HCT116 (cell line): ENCODE data around the gene CLIC3. TPM values are rescaled to one million over a fixed set of nuclear protein-coding genes. Genes with fewer than 3 reads are reported as not detected.

ENCODE experiments used
- ATAC-seq: fragments of 200-7000 bp; cut with Tn5 transposase; 2 replicates; pipeline ENCODE4 v1.9.1; 2020; ENCODE audit warnings: mild to moderate bottlenecking, moderate library complexity
- BruUV-seq: library from RNA; stranded (reverse); fragments of 400-500 nt; replicated peaks from 2 replicates; lab custom pipeline; 2021; lab: Mats Ljungman, UMichigan
- CTCF ChIA-PET: fragments of 300-600 bp; sonication (Branson Sonifier 250); formaldehyde crosslinking; loops from one replicate; lab custom pipeline; 2021; ENCODE audit warnings: antibody characterized with exemption; lab: Charles Lee
- POLR2A ChIA-PET: fragments of 300-600, 350-600 bp; sonication (Branson Sonifier 250); formaldehyde crosslinking; loops from one replicate; lab custom pipeline; 2021; ENCODE audit warnings: antibody characterized with exemption; lab: Charles Lee
- RAD21 ChIA-PET, 2 experiments: fragments of 300-600 bp; sonication (Branson Sonifier 250); formaldehyde crosslinking; loops; one replicate each; lab custom pipeline; 2023; ENCODE audit warnings: low total read pairs in 2 of 2; ENCODE audit not compliant: uncharacterized antibody in 2 of 2, unreplicated experiment in 2 of 2, low non-redundant PET in 1 of 2; lab: Charles Lee
- DNase-seq: peaks from one replicate; pipeline ENCODE4 v3.0.0-alpha.2; 2010; ENCODE audit warnings: low read depth, low spot score
- H2AFZ ChIP-seq: fragments of 200-600 bp; shearing (Covaris generic), sonication (generic); 2 replicates; pipeline ENCODE4 v1.6.1; 2017; ENCODE audit warnings: low read depth, mixed run types, mixed read lengths, antibody characterized with exemption, low read length; ENCODE audit not compliant: poor library complexity, severe bottlenecking
- H3K27ac ChIP-seq: 2 replicates; pipeline ENCODE4 v1.5.1; 2012; ENCODE audit warnings: low read depth, low read length
- H3K27me3 ChIP-seq: fragments of 200-600 bp; sonication (generic); 2 replicates; pipeline ENCODE4 v1.6.1; 2016; ENCODE audit warnings: mixed run types, low read length, mixed read lengths; ENCODE audit not compliant: insufficient read depth
- H3K36me3 ChIP-seq, 2 experiments: fragments of 200-500 bp in 1 of 2; fragments of 200-600 bp in 1 of 2; sonication (Bioruptor generic) in 1 of 2; sonication (generic) in 1 of 2; 2 replicates each; pipeline versions ENCODE4 v1.5.1 to v1.6.1; 2014 to 2016; ENCODE audit warnings: low read length in 2 of 2, inconsistent platforms in 1 of 2, mixed read lengths in 1 of 2, mixed run types in 1 of 2; ENCODE audit not compliant: insufficient read depth in 2 of 2, control insufficient read depth in 1 of 2
- H3K4me1 ChIP-seq, 2 experiments: fragments of 200-600 bp in 1 of 2; sonication (generic) in 1 of 2; 2 replicates each; pipeline versions ENCODE4 v1.5.1 to v1.6.1; 2012 to 2017; ENCODE audit warnings: low read length in 2 of 2, inconsistent platforms in 1 of 2, mild to moderate bottlenecking in 1 of 2, mixed read lengths in 1 of 2, mixed run types in 1 of 2, moderate library complexity in 1 of 2; ENCODE audit not compliant: insufficient read depth in 2 of 2, control insufficient read depth in 1 of 2
- H3K4me2 ChIP-seq: fragments of 200-600 bp; sonication (generic); 2 replicates; pipeline ENCODE4 v1.6.1; 2017; ENCODE audit warnings: mixed run types, low read length, mixed read lengths
- H3K4me3 ChIP-seq, 2 experiments: fragments of 200-600 bp in 1 of 2; sonication (generic) in 1 of 2; replicated peaks in 1 of 2; 2 replicates each; pipeline ENCODE4 v1.5.1; 2011 to 2016; ENCODE audit warnings: low read length in 2 of 2, control low read depth in 1 of 2, low read depth in 1 of 2, mild to moderate bottlenecking in 1 of 2, mixed read lengths in 1 of 2, mixed run types in 1 of 2
- H3K79me2 ChIP-seq: fragments of 200-600 bp; sonication (generic); 2 replicates; pipeline ENCODE4 v1.6.1; 2017; ENCODE audit warnings: mild to moderate bottlenecking, mixed run types, low read length, moderate library complexity, mixed read lengths; ENCODE audit not compliant: insufficient read depth
- H3K9ac ChIP-seq: fragments of 200-600 bp; sonication (generic); 2 replicates; pipeline ENCODE4 v1.6.1; 2016; ENCODE audit warnings: low read length, mixed read lengths
- H3K9me2 ChIP-seq: fragments of 200-600 bp; sonication (generic), shearing (Covaris generic); 2 replicates; pipeline ENCODE4 v1.6.1; 2017; ENCODE audit warnings: mixed run types, mild to moderate bottlenecking, moderate library complexity; ENCODE audit not compliant: insufficient read depth
- H3K9me3 ChIP-seq, 2 experiments: fragments of 200-500 bp in 1 of 2; fragments of 200-600 bp in 1 of 2; sonication (Bioruptor generic) in 1 of 2; sonication (generic) in 1 of 2; 2 replicates each; pipeline ENCODE4 v1.6.1; 2014 to 2017; ENCODE audit warnings: low read length in 2 of 2, mixed read lengths in 2 of 2, inconsistent platforms in 1 of 2, low read depth in 1 of 2, mild to moderate bottlenecking in 1 of 2, mixed run types in 1 of 2, moderate library complexity in 1 of 2; ENCODE audit not compliant: control insufficient read depth in 1 of 2, insufficient read depth in 1 of 2
- H4K20me1 ChIP-seq: fragments of 200-600 bp; sonication (generic), shearing (Covaris generic); 2 replicates; pipeline ENCODE4 v1.6.1; 2017; ENCODE audit warnings: mixed run types, mild to moderate bottlenecking, moderate library complexity; ENCODE audit not compliant: insufficient read depth
- ATF3 ChIP-seq: IDR thresholded peaks from 2 replicates; pipeline ENCODE4 v1.6.1; 2012
- CBX3 ChIP-seq: IDR thresholded peaks from 2 replicates; pipeline ENCODE4 v1.6.1; 2012; ENCODE audit warnings: low read depth
- CEBPB ChIP-seq: IDR thresholded peaks from 2 replicates; pipeline ENCODE4 v1.6.1; 2012; ENCODE audit warnings: low read depth
- EGR1 ChIP-seq: IDR thresholded peaks from 2 replicates; pipeline ENCODE4 v1.6.1; 2012; ENCODE audit warnings: low read depth
- ELF1 ChIP-seq: IDR thresholded peaks from 2 replicates; pipeline ENCODE4 v1.6.1; 2012; ENCODE audit warnings: low read depth, borderline replicate concordance
- EZH2 ChIP-seq: fragments of 200-600 bp; sonication (generic); IDR thresholded peaks from 2 replicates; pipeline ENCODE4 v1.6.1; 2017; ENCODE audit warnings: antibody characterized with exemption, mixed run types
- EZH2phosphoT487 ChIP-seq: fragments of 200-600 bp; IDR thresholded peaks from 2 replicates; pipeline ENCODE4 v1.6.1; 2018; ENCODE audit warnings: antibody characterized with exemption, borderline replicate concordance
- FOSL1 ChIP-seq: IDR thresholded peaks from 2 replicates; pipeline ENCODE4 v1.6.1; 2012; ENCODE audit warnings: low read depth
- JUND ChIP-seq: IDR thresholded peaks from 2 replicates; pipeline ENCODE4 v1.6.1; 2012
- MAX ChIP-seq: IDR thresholded peaks from 2 replicates; pipeline ENCODE4 v1.6.1; 2012
- POLR2A ChIP-seq: IDR thresholded peaks from 2 replicates; pipeline ENCODE4 v1.7.0; 2011; ENCODE audit warnings: borderline replicate concordance; ENCODE audit not compliant: insufficient read depth, insufficient read length; ENCODE audit errors: extremely low read depth
- POLR2AphosphoS5 ChIP-seq: IDR thresholded peaks from 2 replicates; pipeline ENCODE4 v1.6.1; 2011; ENCODE audit warnings: mild to moderate bottlenecking, low read depth, low read length, moderate library complexity
- RAD21 ChIP-seq: IDR thresholded peaks from 2 replicates; pipeline ENCODE4 v1.6.1; 2012; ENCODE audit warnings: low read depth, mild to moderate bottlenecking
- SIN3A ChIP-seq: IDR thresholded peaks from 2 replicates; pipeline ENCODE4 v1.6.1; 2012; ENCODE audit warnings: low read depth
- SP1 ChIP-seq: IDR thresholded peaks from 2 replicates; pipeline ENCODE4 v1.6.1; 2012; ENCODE audit warnings: low read depth
- YY1 ChIP-seq: IDR thresholded peaks from 2 replicates; pipeline ENCODE4 v1.6.1; 2011; ENCODE audit warnings: low read length, low read depth, moderate library complexity, mild to moderate bottlenecking; ENCODE audit not compliant: insufficient replicate concordance; ENCODE audit errors: extremely low read depth
- ZBTB33 ChIP-seq: IDR thresholded peaks from 2 replicates; pipeline ENCODE4 v1.6.1; 2011; ENCODE audit warnings: mild to moderate bottlenecking, low read length, moderate library complexity; ENCODE audit not compliant: insufficient replicate concordance; ENCODE audit errors: extremely low read depth
- ZFX ChIP-seq: fragments of 450-650 bp; IDR thresholded peaks from 2 replicates; pipeline ENCODE4 v1.6.1; 2017
- ZNF274 ChIP-seq: fragments of 200-500 bp; sonication (Bioruptor generic); IDR thresholded peaks from 2 replicates; pipeline ENCODE4 v1.6.1; 2014; ENCODE audit warnings: mild to moderate bottlenecking, low read depth, low read length, inconsistent platforms
- intact Hi-C: fragments of 100-400 bp; cut with micrococcal nuclease; formaldehyde crosslinking; loops from 2 replicates; pipeline ENCODE4 v1.10.0; 2022
- total RNA-seq: library from RNA; stranded (reverse); gene quantifications from one replicate; pipeline ENCODE4 v1.2.1, GENCODE V29; 2021; ENCODE audit not compliant: unreplicated experiment

The CLIC3 gene
- total RNA-seq, 1 experiment from 2014 or later, result 8.4 TPM

- no peak for TF ChIP-seq POLR2A
Measured at GRCh38 chr9:136978865-136979544, 17.4 kb downstream of the CLIC3 start (continued).

- Histone ChIP-seq H3K27ac (peak overlapping the region; percentile 51; the same call in 1 of the 2 replicates), H3K4me1 (peaks cover 2 to 32% of the 10 kb centered on the region in 2 experiments; a peak in 3 of 4 replicates), H3K4me3 (peak overlapping the region; percentile 24 to 46; a peak in 3 of 4 replicates), H3K79me2 (no peaks in the 10 kb centered on the region), H3K9me2 (no peaks in the 10 kb centered on the region), H4K20me1 (no peaks in the 10 kb centered on the region), H2AFZ (no peak overlapping the region), H3K4me2 (peak overlapping the region; percentile 67), H3K9ac (peak overlapping the region; percentile 40; the same call in 1 of the 2 replicates), H3K36me3 (no peaks in the 10 kb centered on the region), H3K27me3 (no peaks in the 10 kb centered on the region), H3K9me3 (no peaks in the 10 kb centered on the region)
- BruUV-seq, result no TSS peak
- ChIA-PET POLR2A (interaction anchor here (0.6 to 1.4 kb wide), 5 partner anchors 9 to 481 kb away, joined by 3 to 6 read pairs (median 5); partner anchors contain the start of genes ENTPD2 and PAXX), CTCF (interaction anchor here (0.6 to 3.0 kb wide), 8 partner anchors 12 to 137 kb away, joined by 3 to 11 read pairs (median 4); no protein-coding TSS in a partner anchor), RAD21 (no interaction called here)
- peak; percentile 63 for ATAC-seq
- intact Hi-C loops, result no loop called here
- no peak for DNase-seq
- no peak for TF ChIP-seq ZBTB33
- TF ChIP-seq ZNF274, result no peak
- no peak for TF ChIP-seq CEBPB
- TF ChIP-seq EZH2phosphoT487, result no peak
- TF ChIP-seq YY1, result no peak
- TF ChIP-seq JUND, result no peak
- TF ChIP-seq ATF3, result no peak
- TF ChIP-seq EZH2, result no peak
- no peak for TF ChIP-seq SIN3A
- TF ChIP-seq SP1, result no peak
- no peak for TF ChIP-seq ELF1
- TF ChIP-seq RAD21, result no peak
- no peak for TF ChIP-seq FOSL1
- TF ChIP-seq EGR1, result no peak
- TF ChIP-seq POLR2AphosphoS5, result no peak
- TF ChIP-seq ZFX, result no peak
- TF ChIP-seq CBX3, result no peak
- TF ChIP-seq MAX, result no peak
Measured at GRCh38 chr9:136978073-136978864, 18.1 kb downstream of the CLIC3 start.
